Sciatic nerve (tissue), 2 donors: Measurements from ENCODE around the gene SUGP2. TPM values are rescaled to one million over a fixed set of nuclear protein-coding genes. Genes with fewer than 3 reads are reported as not detected.

Experiments
- ATAC-seq: fragments of 200-7000 bp; cut with Tn5 transposase; one replicate; pipeline ENCODE4 v1.9.1; 2020; ENCODE audit warnings: mild to moderate bottlenecking, moderate library complexity
- DNase-seq: peaks from one replicate; pipeline ENCODE4 v3.0.0-alpha.2; 2020; ENCODE audit warnings: low spot score
- intact Hi-C: fragments of 100-400 bp; cut with DNase I; formaldehyde crosslinking; loops from one replicate; pipeline ENCODE4 v1.14.2; 2022
- total RNA-seq: library from RNA; stranded (reverse); fragmentation: NEBNext Ultra II Directional; extraction: Animal tissue kit (Norgen Biotek cat#: 25700); gene quantifications from one replicate; pipeline ENCODE4 v1.2.1, GENCODE V29; 2021
- donor health status: DM: no; HTN: no; CAD: no.
- donor health status: DM: no; HTN: no; CAD: no.

The SUGP2 gene
- total RNA-seq, 1 donor from 2014 or later = 87.7 TPM

GRCh38 chr19:19061506-19061905 lies 28.2 kb upstream of the SUGP2 start:
- DNase-seq = no peak
- ATAC-seq = no peak
- intact Hi-C loops = no loop called here

GRCh38 chr19:19059837-19060611 lies 26.7 kb upstream of the SUGP2 start:
- no peak for DNase-seq
- intact Hi-C loops = no loop called here
- ATAC-seq = no peak

GRCh38 chr19:19059018-19059836 lies 25.9 kb upstream of the SUGP2 start:
- intact Hi-C loops = no loop called here
- no peak for DNase-seq
- no peak for ATAC-seq

- intact Hi-C loops = no loop called here
- ATAC-seq = no peak
- DNase-seq = no peak
Observed at GRCh38 chr19:19057720-19058119, 24.4 kb upstream of the SUGP2 start.

- intact Hi-C loops = no loop called here
- ATAC-seq = no peak
- no peak for DNase-seq
Observed at GRCh38 chr19:19057317-19057716, 24.0 kb upstream of the SUGP2 start.

GRCh38 chr19:19056636-19057275 lies 23.4 kb upstream of the SUGP2 start:
- no peak for ATAC-seq
- intact Hi-C loops = no loop called here
- DNase-seq = no peak

GRCh38 chr19:19055701-19056100 lies 22.4 kb upstream of the SUGP2 start:
- ATAC-seq (no peak), DNase-seq (no peak)
- intact Hi-C loops = no loop called here

- ATAC-seq (no peak), DNase-seq (no peak)
- intact Hi-C loops = no loop called here
Observed at GRCh38 chr19:19054939-19055440, 21.7 kb upstream of the SUGP2 start.

- intact Hi-C loops = no loop called here
- DNase-seq = no peak
- ATAC-seq = no peak
Observed at GRCh38 chr19:19054315-19054938, 21.1 kb upstream of the SUGP2 start.

GRCh38 chr19:19053508-19054314 lies 20.4 kb upstream of the SUGP2 start:
- ATAC-seq (peak; percentile 82), DNase-seq (peak; percentile 78)
- intact Hi-C loops = no loop called here

- no peak for DNase-seq
- intact Hi-C loops = no loop called here
- ATAC-seq = no peak
Observed at GRCh38 chr19:19052921-19053320, 19.6 kb upstream of the SUGP2 start.

- DNase-seq (no peak), ATAC-seq (no peak)
- intact Hi-C loops = no loop called here
Observed at GRCh38 chr19:19051478-19052213, 18.3 kb upstream of the SUGP2 start.

- ATAC-seq (no peak), DNase-seq (no peak)
- intact Hi-C loops = no loop called here
Observed at GRCh38 chr19:19050731-19051130, 17.4 kb upstream of the SUGP2 start.

- DNase-seq (no peak), ATAC-seq (no peak)
- intact Hi-C loops = no loop called here
Observed at GRCh38 chr19:19050104-19050503, 16.8 kb upstream of the SUGP2 start.

GRCh38 chr19:19049406-19049805 lies 16.1 kb upstream of the SUGP2 start:
- ATAC-seq (no peak), DNase-seq (no peak)
- intact Hi-C loops = no loop called here

GRCh38 chr19:19043881-19044280 lies 10.6 kb upstream of the SUGP2 start:
- intact Hi-C loops = no loop called here
- DNase-seq (no peak), ATAC-seq (no peak)

GRCh38 chr19:19043481-19043880 lies 10.2 kb upstream of the SUGP2 start:
- ATAC-seq (no peak), DNase-seq (no peak)
- intact Hi-C loops = no loop called here

GRCh38 chr19:19042732-19043280 lies 9.5 kb upstream of the SUGP2 start:
- intact Hi-C loops = no loop called here
- no peak for DNase-seq
- ATAC-seq = no peak
